ENCODE measurements around the gene ZNF496. TPM values are rescaled to one million over a fixed set of nuclear protein-coding genes. Genes with fewer than 3 reads are reported as not detected.

Gene ZNF496
- total RNA-seq, 2 donors from 2014 or later, result 30.0 to 53.4 TPM

DNA sequence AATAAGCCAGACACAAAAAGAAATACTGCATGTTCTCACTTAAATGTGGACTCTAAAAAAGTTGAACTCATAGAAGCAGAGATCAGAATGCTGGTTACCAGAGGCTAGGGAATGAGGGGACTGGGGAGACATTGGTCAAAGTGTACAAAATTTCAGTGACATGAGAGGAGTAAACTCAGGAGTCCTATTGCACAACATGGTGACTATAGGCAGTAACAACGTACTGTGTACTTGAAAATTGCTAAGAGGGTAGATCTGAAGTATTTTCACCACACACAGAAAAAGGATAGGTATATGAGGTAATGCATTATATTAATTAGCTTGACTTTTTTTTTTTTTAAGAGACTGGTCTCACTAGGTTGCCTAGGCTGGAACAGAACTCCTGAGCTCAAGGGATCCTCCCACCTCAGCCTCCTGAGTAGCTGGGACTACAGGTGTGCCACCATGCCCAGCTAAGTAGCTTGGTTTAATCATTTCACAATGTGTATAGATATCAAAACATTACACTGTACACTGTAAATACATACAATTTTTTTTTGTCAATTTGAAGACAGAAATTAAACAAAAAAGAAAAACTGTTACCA is 7.4 kb downstream of the ZNF496 start:
- DNase-seq (no peak), ATAC-seq (no peak)
- Histone ChIP-seq H3K4me1 (no peaks in the 10 kb centered on the region), H3K27me3 (no peaks in the 10 kb centered on the region), H3K27ac (no peak overlapping the region), H3K36me3 (replicated peaks in 1 of 2; ENCODE audit: insufficient read depth in 1 of 2, low read depth in 2 of 2) (peaks cover 0 to 17% of the 10 kb centered on the region in 2 donors), H3K9me3 (no peaks in the 10 kb centered on the region), H3K4me3 (no peak overlapping the region)
- no peak for TF ChIP-seq POLR2A (IDR thresholded peaks at IDR 0.05)
- TF ChIP-seq, protein P1, sequence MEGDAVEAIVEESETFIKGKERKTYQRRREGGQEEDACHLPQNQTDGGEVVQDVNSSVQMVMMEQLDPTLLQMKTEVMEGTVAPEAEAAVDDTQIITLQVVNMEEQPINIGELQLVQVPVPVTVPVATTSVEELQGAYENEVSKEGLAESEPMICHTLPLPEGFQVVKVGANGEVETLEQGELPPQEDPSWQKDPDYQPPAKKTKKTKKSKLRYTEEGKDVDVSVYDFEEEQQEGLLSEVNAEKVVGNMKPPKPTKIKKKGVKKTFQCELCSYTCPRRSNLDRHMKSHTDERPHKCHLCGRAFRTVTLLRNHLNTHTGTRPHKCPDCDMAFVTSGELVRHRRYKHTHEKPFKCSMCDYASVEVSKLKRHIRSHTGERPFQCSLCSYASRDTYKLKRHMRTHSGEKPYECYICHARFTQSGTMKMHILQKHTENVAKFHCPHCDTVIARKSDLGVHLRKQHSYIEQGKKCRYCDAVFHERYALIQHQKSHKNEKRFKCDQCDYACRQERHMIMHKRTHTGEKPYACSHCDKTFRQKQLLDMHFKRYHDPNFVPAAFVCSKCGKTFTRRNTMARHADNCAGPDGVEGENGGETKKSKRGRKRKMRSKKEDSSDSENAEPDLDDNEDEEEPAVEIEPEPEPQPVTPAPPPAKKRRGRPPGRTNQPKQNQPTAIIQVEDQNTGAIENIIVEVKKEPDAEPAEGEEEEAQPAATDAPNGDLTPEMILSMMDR (IDR thresholded peaks at IDR 0.05), result no peak
- 81 to 94% methylated on average over 1 of the region's 1 CpG for WGBS, 2 donors
- intact Hi-C loops (cut with DNase I), result no loop called here

DNA sequence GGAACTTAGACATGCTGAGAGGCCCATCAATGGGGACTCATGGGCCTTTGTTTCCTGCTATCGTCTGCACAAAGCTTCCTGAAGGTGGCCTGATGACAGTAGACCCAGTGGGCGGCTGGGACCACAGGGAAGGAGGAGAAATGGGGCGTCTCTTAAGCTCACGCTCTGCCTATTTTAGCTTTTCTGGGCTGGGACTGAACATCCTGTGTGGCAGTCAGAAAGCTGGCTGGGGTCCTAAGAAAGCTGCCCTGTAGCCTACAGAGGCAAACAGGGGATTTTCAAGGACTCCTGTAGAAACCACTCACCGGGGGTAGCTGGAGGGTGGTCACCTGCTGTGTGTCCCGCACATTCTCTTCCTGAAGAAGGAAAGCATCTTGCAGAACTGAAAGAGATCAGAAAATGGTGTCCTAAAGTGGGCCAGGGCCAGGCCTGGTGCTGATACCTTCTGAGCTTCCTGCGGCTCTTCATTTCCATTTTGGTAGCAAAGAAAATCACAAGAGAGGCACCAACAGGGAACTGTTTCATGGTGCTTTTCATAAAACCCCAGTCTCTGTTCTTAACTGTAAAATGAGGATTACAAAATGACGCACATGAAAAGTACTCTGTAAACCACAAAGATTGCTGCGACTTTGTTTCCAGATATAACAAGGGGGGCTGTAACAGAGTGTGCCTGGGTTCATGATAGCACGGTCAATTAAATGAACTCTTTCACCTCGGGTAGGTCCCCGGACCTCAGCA is 8.6 kb downstream of the ZNF496 start:
- no peaks in the 10 kb centered on the region for H3K27me3 ChIP-seq
- no peak for DNase-seq
- intact Hi-C loops (cut with DNase I), result no loop called here
- no peaks in the 10 kb centered on the region for H3K4me1 ChIP-seq
- no peak for ATAC-seq
- no peak overlapping the region for H3K4me3 ChIP-seq
- H3K36me3 ChIP-seq (replicated peaks in 1 of 2; ENCODE audit: insufficient read depth in 1 of 2, low read depth in 2 of 2), result peaks cover 0 to 17% of the 10 kb centered on the region in 2 donors
- H3K27ac ChIP-seq, result no peak overlapping the region
- H3K9me3 ChIP-seq, result no peaks in the 10 kb centered on the region
- TF ChIP-seq, protein P1 (IDR thresholded peaks at IDR 0.05), result no peak
- no peak for TF ChIP-seq POLR2A (IDR thresholded peaks at IDR 0.05)
- 76 to 81% methylated on average over 12 of the region's 12 CpGs for WGBS, 2 donors

DNA sequence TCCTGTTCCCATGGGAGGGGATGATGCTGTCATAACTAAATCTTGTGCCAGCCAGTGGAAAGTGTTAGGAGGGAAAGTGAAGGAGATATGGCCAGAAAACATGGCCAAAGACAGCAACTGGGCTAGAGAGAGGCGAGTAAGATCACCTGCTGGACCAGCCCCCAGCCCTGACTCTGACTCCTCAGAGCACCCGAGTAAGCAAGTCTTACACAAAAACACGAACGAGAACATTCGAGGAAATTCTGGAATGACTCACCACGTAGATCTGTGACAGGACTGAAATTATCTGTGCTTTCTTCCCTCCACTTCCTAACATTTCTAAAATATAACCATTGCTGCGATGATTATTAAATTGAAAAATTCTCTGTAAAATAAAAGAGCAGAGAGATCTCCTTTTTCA is 9.2 kb downstream of the ZNF496 start:
- TF ChIP-seq POLR2A (IDR thresholded peaks at IDR 0.05), result no peak
- TF ChIP-seq, protein P1 (IDR thresholded peaks at IDR 0.05), result no peak
- WGBS, 2 donors, result 77 to 93% methylated on average over 7 of the region's 7 CpGs
- Histone ChIP-seq H3K27me3 (no peaks in the 10 kb centered on the region), H3K27ac (no peak overlapping the region), H3K4me1 (no peaks in the 10 kb centered on the region), H3K4me3 (no peak overlapping the region), H3K36me3 (replicated peaks in 1 of 2; ENCODE audit: insufficient read depth in 1 of 2, low read depth in 2 of 2) (peaks cover 0 to 17% of the 10 kb centered on the region in 2 donors), H3K9me3 (no peaks in the 10 kb centered on the region)
- intact Hi-C loops (cut with DNase I), result no loop called here
- ATAC-seq, result no peak
- DNase-seq, result no peak

DNA sequence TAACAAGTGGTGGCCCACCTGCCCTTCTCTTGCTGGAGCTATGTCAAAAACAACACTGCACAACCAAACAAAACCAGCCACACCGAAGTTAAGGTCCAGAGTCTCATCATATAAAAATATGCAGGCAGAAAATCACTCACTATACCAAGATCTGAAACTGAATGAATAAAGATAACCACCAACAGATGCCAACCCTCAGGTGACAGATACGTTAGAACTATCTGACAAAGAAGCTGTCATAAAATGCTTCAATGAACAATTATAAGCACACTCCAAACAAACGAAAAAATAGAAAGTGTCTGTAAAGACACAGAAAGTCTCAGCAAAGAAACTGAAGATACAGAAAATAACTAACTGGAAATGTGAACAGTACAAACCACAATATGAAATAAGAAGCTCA is 14.0 kb downstream of the ZNF496 start:
- no peak for ATAC-seq
- intact Hi-C loops (cut with DNase I), result no loop called here
- WGBS, 2 donors, result 66 to 73% methylated on average over 3 of the region's 3 CpGs

More for the DNA sequence above, 14.0 kb downstream of the ZNF496 start:
- TF ChIP-seq POLR2A (IDR thresholded peaks at IDR 0.05), result no peak
- TF ChIP-seq, protein P1 (IDR thresholded peaks at IDR 0.05), result no peak
- H3K36me3 ChIP-seq (replicated peaks in 1 of 2; ENCODE audit: insufficient read depth in 1 of 2, low read depth in 2 of 2), result peaks cover 0 to 17% of the 10 kb centered on the region in 2 donors
- no peaks in the 10 kb centered on the region for H3K27me3 ChIP-seq
- no peaks in the 10 kb centered on the region for H3K9me3 ChIP-seq
- DNase-seq, result no peak
- H3K4me3 ChIP-seq, result no peak overlapping the region
- H3K27ac ChIP-seq, result no peak overlapping the region
- no peaks in the 10 kb centered on the region for H3K4me1 ChIP-seq
